Glomerular visceral epithelial cell (primary cell): Measurements from ENCODE around the gene DYRK2.
A peak's percentile ranks its signal among the peaks of the same experiment; 100 is the strongest.

ENCODE experiments used
- DNase-seq: peaks from one replicate; pipeline ENCODE4 v3.0.0-alpha.2; 2016; ENCODE audit errors: extremely low spot score

The DYRK2 gene

GRCh38 chr12:67648521-67649260 lies at the start of gene DYRK2:
TSS of gene DYRK2 (plus strand) at chr12:67648745. CDS start at chr12:67649134, 389 bp downstream.
- peak; percentile 86 for DNase-seq

GRCh38 chr12:67599691-67600090 lies 48.9 kb upstream of the DYRK2 start:
- DNase-seq: no peak

- no peak for DNase-seq
These were observed 47.4 kb upstream of the DYRK2 start for GRCh38 chr12:67601126-67601525.

GRCh38 chr12:67609226-67609870 lies 39.2 kb upstream of the DYRK2 start:
- DNase-seq: no peak

GRCh38 chr12:67613040-67613439 lies 35.5 kb upstream of the DYRK2 start:
- DNase-seq: no peak

GRCh38 chr12:67617629-67618028 lies 30.9 kb upstream of the DYRK2 start:
- DNase-seq: peak; percentile 4

- DNase-seq: no peak
These were observed 30.2 kb upstream of the DYRK2 start for GRCh38 chr12:67618303-67618702.

- no peak for DNase-seq
These were observed 27.4 kb upstream of the DYRK2 start for GRCh38 chr12:67621112-67621511.

GRCh38 chr12:67621926-67622325 lies 26.6 kb upstream of the DYRK2 start:
- no peak for DNase-seq

- DNase-seq: no peak
These were observed 25.3 kb upstream of the DYRK2 start for GRCh38 chr12:67623259-67623658.

- no peak for DNase-seq
These were observed 24.2 kb upstream of the DYRK2 start for GRCh38 chr12:67624355-67624754.

GRCh38 chr12:67625004-67625403 lies 23.5 kb upstream of the DYRK2 start:
- peak; percentile 86 for DNase-seq

- no peak for DNase-seq
These were observed 22.4 kb upstream of the DYRK2 start for GRCh38 chr12:67626156-67626555.

GRCh38 chr12:67630373-67631088 lies 18.0 kb upstream of the DYRK2 start:
- peak; percentile 68 for DNase-seq

- DNase-seq: no peak
These were observed 16.5 kb upstream of the DYRK2 start for GRCh38 chr12:67632005-67632404.

GRCh38 chr12:67633024-67633610 lies 15.4 kb upstream of the DYRK2 start:
- no peak for DNase-seq

- no peak for DNase-seq
These were observed 14.8 kb upstream of the DYRK2 start for GRCh38 chr12:67633708-67634107.

- DNase-seq: no peak
These were observed 14.2 kb upstream of the DYRK2 start for GRCh38 chr12:67634303-67634761.

- no peak for DNase-seq
These were observed 10.8 kb upstream of the DYRK2 start for GRCh38 chr12:67637718-67638117.

- DNase-seq: no peak
These were observed 9.9 kb upstream of the DYRK2 start for GRCh38 chr12:67638694-67639093.

- no peak for DNase-seq
These were observed 7.7 kb upstream of the DYRK2 start for GRCh38 chr12:67640863-67641262.

- DNase-seq: no peak
These were observed 3.4 kb upstream of the DYRK2 start for GRCh38 chr12:67645126-67645525.
